GM12865 (cell line): ENCODE data around the gene EHD2.
A peak's percentile ranks its signal among the peaks of the same experiment; 100 is the strongest.
"Not testable (repeated sequence)": the region's sequence is repeated elsewhere in the genome, so short reads cannot be mapped to it uniquely, and the experiment has no call there.

ENCODE experiments used
- DNase-seq: peaks from one replicate; pipeline ENCODE4 v3.0.0; 2010; ENCODE audit warnings: low read depth
- H3K4me3 ChIP-seq: 2 replicates; pipeline ENCODE4 v1.5.1; 2011; ENCODE audit warnings: mild to moderate bottlenecking, low read depth, low read length, control low read depth
- TF ChIP-seq, protein P1 (sequence below): IDR thresholded peaks from 2 replicates; pipeline ENCODE4 v1.5.1; 2011; ENCODE audit warnings: low read length, control low read depth, low read depth, inconsistent platforms; ENCODE audit not compliant: insufficient read depth; ENCODE audit errors: missing control alignments

Gene EHD2

DNA sequence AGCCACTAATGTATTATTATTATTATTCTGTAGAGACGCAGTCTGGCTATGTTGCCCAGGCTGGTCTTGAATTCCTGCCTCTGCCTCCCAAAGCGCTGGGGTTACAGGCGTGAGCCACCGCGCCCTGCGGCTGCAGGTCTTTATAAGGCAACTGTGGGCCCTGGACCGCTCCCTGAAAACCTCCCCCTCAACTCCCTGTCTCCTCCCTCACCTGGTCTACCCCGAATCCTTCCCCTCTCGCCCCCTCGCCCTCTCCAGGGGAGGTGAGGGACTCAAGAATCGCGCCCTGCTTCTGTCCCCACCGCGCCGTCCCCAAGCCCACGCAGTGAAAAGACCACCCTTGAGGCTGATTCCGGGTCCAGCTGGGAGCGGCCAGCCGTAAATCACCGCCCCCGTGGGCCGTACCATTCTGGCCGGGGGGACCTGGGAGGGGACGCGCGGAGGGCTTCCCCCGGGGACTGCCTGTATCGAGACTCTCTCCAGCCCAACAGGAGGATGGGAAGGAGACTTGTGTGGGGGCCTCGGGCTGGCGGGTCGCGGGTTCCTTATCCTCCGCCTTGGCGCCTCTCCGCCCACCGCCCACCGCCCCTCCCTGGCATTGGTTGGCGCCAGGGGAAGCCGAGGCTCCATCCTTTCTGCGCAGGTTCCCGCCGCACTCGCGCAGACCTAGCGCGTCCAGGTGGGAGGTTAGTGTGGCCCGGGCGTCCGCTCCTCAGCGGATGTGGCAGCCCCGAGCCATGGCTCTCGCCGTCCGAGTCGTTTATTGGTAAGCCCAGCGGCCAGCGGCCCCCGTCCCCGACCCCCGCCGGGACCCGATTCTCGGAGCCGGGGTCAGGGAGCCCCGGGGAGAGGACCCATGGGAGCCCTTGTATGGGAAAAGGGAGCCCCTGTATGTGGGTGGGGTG is 65.1 kb downstream of the EHD2 start, which contains the start of gene SELENOW:
TSS of gene SELENOW (plus strand) at position 655 of the 905 bp plus-strand sequence. CDS start at position 738, 83 bp downstream.
- peak within 1 kb of the TSS; percentile 70 for H3K4me3 ChIP-seq
- DNase-seq: peak; percentile 91
- TF ChIP-seq, protein P1, sequence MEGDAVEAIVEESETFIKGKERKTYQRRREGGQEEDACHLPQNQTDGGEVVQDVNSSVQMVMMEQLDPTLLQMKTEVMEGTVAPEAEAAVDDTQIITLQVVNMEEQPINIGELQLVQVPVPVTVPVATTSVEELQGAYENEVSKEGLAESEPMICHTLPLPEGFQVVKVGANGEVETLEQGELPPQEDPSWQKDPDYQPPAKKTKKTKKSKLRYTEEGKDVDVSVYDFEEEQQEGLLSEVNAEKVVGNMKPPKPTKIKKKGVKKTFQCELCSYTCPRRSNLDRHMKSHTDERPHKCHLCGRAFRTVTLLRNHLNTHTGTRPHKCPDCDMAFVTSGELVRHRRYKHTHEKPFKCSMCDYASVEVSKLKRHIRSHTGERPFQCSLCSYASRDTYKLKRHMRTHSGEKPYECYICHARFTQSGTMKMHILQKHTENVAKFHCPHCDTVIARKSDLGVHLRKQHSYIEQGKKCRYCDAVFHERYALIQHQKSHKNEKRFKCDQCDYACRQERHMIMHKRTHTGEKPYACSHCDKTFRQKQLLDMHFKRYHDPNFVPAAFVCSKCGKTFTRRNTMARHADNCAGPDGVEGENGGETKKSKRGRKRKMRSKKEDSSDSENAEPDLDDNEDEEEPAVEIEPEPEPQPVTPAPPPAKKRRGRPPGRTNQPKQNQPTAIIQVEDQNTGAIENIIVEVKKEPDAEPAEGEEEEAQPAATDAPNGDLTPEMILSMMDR: no peak

DNA sequence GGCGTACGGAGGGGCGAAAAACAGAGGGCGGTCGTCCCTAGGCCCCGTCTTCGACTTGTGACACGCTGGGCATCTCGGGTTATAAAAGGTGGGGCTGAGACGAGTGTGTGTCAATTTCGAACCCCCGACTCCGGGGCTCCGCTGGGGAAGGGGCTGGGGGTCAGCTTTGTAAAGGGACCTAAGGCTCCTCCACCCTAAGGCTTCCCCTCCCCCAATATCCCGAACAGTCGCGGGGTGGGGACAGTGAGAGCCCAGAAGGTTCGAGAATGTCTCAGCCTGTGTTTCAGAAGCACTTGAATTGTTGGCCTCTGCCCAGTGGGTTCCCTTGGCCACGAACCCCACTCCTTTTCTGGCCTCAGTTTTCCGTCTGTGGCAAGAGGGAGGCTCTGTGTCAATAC is 65.7 kb downstream of the EHD2 start:
- peak overlapping the region; percentile 70 for H3K4me3 ChIP-seq
- TF ChIP-seq, protein P1: no peak
- DNase-seq: no peak

DNA sequence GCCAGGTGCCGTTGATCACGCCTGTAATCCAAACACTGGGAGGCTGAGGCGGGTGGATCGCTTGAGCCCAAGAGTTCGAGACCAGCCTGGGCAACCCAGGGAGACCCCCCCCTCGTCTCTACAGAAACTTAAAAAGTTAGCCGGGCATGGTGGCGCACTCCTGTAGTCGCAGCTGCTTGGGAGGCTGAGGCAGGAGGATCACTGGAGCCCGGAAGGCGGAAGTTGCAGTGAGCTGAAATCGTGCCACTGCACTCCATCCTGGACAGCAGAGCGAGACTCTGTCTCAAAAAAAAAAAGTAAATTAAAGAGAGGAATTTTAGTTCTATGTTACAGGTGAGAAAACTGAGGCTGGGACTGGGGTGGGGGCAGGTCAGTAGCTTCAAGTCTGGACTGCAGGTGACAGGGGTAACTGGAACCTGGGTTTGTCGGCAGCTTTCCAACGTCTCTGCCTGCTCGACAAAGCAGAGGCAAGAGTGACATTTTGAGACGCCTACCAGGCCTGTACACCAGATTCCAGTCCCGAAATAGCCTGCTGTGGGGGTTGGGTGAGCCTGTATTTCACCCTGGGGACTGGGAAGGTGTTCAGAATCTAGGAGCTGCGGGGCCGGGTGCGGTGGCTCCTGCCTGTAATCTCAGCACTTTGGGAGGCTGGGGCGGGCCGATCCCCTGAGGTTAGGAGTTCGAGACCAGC is 66.4 kb downstream of the EHD2 start:
- TF ChIP-seq, protein P1: no peak
- peak overlapping the region; percentile 70 for H3K4me3 ChIP-seq
- DNase-seq: no peak

DNA sequence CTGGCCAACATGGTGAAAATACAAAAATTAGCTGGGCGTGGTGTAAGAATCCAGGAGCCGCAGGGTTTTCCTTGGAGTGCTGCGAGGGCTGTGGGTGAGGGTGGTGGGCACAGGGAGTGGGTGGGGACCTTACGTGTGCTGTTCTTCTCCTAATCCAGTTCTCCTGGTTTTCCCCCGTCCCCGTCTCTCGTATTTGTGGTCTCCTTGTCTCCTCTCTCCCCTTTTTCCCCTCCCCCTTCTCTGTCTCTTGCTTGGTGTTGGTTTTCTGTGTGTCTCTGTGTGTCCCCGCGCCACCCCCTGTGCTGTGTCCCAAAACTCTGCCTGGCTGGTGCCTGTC is 67.0 kb downstream of the EHD2 start:
- TF ChIP-seq, protein P1: no peak
- no peak for DNase-seq
- H3K4me3 ChIP-seq: no peak overlapping the region

DNA sequence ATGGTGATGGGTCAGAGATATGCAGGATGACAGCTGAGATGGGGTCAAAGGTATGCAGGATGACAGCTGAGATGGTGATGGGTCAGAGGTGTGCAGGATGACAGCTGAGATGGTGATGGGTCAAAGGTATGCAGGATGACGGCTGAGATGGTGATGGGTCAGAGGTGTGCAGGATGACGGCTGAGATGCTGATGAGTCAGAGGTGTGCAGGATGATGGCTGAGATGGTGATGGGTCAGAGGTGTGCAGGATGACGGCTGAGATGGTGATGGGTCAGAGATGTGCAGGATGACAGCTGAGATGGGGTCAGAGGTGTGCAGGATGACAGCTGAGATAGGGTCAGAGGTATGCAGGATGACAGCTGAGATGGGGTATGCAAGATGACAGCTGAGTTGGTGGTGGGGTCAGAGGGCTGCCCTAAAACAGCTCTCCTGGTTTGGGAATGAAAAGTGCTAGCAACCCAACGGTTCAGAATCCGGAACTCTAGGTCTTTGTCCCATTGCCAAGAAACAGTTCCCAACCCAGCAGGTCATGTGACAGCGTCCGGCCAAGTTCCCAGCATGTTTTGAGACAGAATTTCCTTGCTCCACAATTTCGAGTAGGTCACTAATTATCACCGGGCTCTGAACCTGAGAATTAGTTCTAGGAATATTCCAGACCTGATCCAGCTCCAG is 68.5 kb downstream of the EHD2 start:
- DNase-seq: no peak
- TF ChIP-seq, protein P1: no peak
- H3K4me3 ChIP-seq: no peak overlapping the region

DNA sequence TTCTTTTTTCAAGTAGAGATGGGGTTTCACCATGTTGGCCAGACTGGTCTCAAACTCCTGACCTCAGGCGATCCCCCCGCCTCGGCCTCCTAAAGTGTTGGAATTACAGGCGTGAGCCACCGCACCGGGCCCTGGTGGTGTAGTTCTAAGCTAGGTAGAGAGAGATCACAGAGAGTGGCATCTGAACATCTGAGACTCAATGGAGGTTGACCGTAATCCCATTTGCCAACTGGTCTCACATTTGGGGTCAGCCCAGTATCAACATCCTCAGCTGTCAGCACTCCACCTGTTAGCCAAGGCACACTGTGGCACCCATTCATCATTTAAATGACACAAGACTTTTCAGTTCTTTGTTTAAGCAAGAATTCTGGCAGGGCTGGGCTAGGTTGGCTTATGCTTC is 73.3 kb downstream of the EHD2 start:
- TF ChIP-seq, protein P1: no peak
- no peak for DNase-seq
- H3K4me3 ChIP-seq: no peak overlapping the region

DNA sequence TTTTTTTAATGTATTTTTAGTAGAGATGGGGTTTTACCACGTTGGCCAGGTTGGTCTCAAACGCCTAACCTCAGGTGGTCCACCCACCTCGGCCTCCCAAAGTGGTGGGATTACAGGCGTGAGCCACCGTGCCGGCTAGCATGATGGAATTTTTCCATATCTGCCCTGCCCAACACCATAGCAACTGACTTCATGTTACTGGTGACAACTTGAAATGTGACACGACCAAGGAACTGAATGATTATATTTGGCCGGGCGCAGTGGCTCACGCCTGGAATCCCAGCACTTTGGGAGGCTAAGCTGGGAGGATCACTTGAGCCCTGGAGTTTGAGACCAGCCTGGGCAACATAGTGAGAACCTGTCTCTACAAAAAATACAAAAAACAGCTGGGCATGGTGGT is 74.1 kb downstream of the EHD2 start:
- DNase-seq, H3K4me3 ChIP-seq: not testable (repeated sequence)

DNA sequence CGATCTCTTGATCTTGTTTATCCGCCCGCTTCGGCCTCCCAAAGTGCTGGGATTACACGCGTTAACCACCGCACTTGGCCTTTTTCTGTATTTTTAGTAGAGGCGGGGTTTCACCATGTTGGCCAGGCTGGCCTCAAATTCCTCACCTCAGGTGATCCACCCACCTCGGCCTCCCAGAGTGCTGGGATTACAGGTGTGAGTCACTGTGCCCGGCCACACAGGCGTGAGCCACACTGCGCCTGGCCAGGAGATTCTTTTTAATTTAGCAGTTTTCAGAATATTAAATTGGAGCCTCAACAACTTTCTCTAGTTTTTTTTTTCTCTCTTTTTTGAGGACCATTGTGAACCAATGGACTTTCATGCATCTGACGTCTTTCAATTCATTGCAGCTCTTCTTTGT is 76.6 kb downstream of the EHD2 start:
- not testable (repeated sequence) for DNase-seq, H3K4me3 ChIP-seq
